Subcutaneous abdominal adipose tissue (tissue), 5 donors: ENCODE measurements around the gene RORB.

ENCODE experiments used
- H3K27ac ChIP-seq: one replicate; pipeline ENCODE4 v1.7.0; 2013; ENCODE audit warnings: low read depth, mild to moderate bottlenecking, inconsistent platforms, low read length, moderate library complexity
- H3K27me3 ChIP-seq, 5 donors: one replicate each; pipeline ENCODE4 v1.7.0; 2013; ENCODE audit warnings: low read length in 5 of 5, inconsistent platforms in 1 of 5; ENCODE audit not compliant: control insufficient read depth in 5 of 5, insufficient read depth in 4 of 5
- H3K36me3 ChIP-seq, 5 donors: one replicate each; pipeline ENCODE4 v1.7.0; 2013; ENCODE audit warnings: low read length in 5 of 5; ENCODE audit not compliant: control insufficient read depth in 5 of 5, insufficient read depth in 5 of 5
- H3K4me1 ChIP-seq, 5 donors: one replicate each; pipeline ENCODE4 v1.7.0; 2013; ENCODE audit warnings: low read length in 5 of 5, mild to moderate bottlenecking in 3 of 5, moderate library complexity in 1 of 5; ENCODE audit not compliant: control insufficient read depth in 5 of 5, insufficient read depth in 5 of 5
- H3K4me3 ChIP-seq, 5 donors: one replicate each; pipeline ENCODE4 v1.7.0; 2013; ENCODE audit warnings: low read length in 5 of 5, low read depth in 1 of 5
- H3K9ac ChIP-seq, 5 donors: one replicate each; pipeline ENCODE4 v1.7.0; 2013; ENCODE audit warnings: low read length in 5 of 5, mild to moderate bottlenecking in 4 of 5, moderate library complexity in 3 of 5
- H3K9me3 ChIP-seq, 5 donors: one replicate each; pipeline ENCODE4 v1.7.0; 2013; ENCODE audit warnings: low read length in 5 of 5; ENCODE audit not compliant: control insufficient read depth in 5 of 5
- donor health status: healthy.
- donor health status: healthy.
- donor health status: healthy.
- donor health status: healthy.
- donor health status: healthy.

RORB gene

DNA sequence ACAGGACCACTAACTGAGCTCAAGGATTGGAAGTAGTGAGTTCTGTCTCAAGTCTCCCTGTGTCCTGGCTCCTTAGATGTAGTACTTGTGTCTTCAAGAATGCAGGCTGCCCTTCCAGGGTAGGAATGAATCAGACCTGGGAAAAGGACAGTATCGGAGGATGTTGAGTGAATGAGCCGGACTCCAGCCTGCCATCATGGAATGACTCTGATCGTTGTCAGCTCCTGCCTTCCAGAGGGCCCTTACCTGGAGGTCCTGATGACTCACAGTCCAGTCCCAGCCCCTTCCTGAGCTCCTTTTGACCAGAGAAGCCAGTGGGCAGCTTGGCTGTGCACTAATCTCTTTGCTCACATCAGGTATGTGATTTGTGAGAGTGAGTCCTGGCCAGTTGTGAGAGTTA, 229.4 kb downstream of the RORB start:
- H3K36me3 ChIP-seq = no peaks in the 10 kb centered on the region
- H3K4me1 ChIP-seq = peaks cover 0 to 5% (median 0%) of the 10 kb centered on the region in 5 donors
- H3K27ac ChIP-seq = no peak overlapping the region
- no peaks in the 10 kb centered on the region for H3K9me3 ChIP-seq
- no peak overlapping the region for H3K9ac ChIP-seq
- no peak overlapping the region for H3K4me3 ChIP-seq
- peaks cover 0 to 8% (median 3%) of the 10 kb centered on the region in 5 donors for H3K27me3 ChIP-seq

DNA sequence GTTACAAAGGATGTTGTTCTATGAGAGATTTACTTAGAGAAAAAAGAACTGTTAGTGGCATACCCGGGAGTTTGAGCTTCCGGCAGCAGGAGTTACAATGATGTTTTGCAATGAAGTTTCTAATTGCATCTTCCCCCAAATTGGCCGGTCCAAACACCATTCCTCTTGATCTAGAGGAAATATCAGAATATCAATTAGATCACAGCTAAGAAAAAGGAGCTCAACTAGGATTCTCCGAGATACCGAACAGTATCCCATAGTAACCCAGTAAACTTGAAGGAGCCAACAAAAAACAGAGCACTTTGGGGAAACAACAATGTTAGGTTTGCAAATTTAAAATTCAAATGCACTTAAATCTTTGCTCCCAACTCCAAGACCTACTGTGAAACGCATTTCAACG, 231.0 kb downstream of the RORB start:
- peaks cover 0 to 8% (median 3%) of the 10 kb centered on the region in 5 donors for H3K27me3 ChIP-seq
- no peak overlapping the region for H3K4me3 ChIP-seq
- H3K4me1 ChIP-seq = peaks cover 0 to 5% (median 0%) of the 10 kb centered on the region in 5 donors
- no peaks in the 10 kb centered on the region for H3K36me3 ChIP-seq
- no peaks in the 10 kb centered on the region for H3K9me3 ChIP-seq
- no peak overlapping the region for H3K9ac ChIP-seq
- no peak overlapping the region for H3K27ac ChIP-seq

DNA sequence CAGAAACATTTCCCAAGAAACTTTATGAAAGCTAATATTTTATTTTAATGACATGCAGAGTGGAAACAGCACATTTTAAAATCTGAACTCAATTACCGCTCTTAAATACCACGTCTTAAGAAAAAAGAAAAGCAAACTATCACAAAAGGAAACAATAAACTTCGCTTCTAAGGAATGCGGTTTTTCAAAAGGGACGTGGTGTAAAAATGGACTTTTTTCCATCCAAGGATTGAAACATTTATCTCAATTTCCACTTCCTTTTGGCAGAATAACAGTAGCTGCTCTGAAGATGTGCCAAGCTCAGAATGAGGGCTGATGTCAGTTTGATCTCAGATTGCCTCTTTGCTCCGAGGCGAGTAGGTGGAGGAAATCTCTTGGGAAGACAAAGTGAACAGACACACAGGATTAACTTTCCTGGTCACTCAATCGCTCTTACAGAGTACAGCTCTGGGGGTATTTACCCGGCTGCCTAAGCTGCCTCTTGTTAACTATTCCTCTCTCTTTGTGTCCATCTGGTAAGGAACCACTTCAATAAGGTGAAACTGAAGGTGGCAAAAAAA, 232.1 kb downstream of the RORB start:
- Histone ChIP-seq H3K27me3 (peaks cover 0 to 8% (median 3%) of the 10 kb centered on the region in 5 donors), H3K4me1 (peaks cover 0 to 5% (median 0%) of the 10 kb centered on the region in 5 donors), H3K27ac (no peak overlapping the region), H3K36me3 (no peaks in the 10 kb centered on the region), H3K4me3 (no peak overlapping the region), H3K9ac (no peak overlapping the region), H3K9me3 (no peaks in the 10 kb centered on the region)

DNA sequence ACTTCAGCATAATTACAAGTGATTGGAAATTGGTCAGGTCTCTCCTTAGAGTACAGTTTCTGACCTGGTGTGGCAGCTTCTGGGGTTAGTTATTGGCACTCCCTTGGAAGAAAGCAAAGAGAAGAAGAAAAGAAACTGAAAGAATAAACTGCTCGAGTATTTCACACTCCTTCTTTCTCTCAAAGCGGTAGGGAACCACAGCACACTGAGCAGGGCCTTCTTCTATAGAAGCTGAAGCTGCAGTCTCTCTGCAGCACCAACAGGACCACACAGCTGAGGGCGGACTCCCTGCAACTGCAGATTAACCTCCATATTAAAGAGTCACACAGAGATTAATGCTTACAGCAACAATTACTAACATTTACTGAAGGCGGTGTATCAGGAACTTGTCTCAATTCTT, 238.6 kb downstream of the RORB start:
- Histone ChIP-seq H3K36me3 (no peaks in the 10 kb centered on the region), H3K27me3 (peaks cover 0 to 2% (median 0%) of the 10 kb centered on the region in 5 donors), H3K27ac (no peak overlapping the region), H3K4me1 (no peaks in the 10 kb centered on the region), H3K4me3 (no peak overlapping the region), H3K9me3 (no peaks in the 10 kb centered on the region), H3K9ac (no peak overlapping the region)

DNA sequence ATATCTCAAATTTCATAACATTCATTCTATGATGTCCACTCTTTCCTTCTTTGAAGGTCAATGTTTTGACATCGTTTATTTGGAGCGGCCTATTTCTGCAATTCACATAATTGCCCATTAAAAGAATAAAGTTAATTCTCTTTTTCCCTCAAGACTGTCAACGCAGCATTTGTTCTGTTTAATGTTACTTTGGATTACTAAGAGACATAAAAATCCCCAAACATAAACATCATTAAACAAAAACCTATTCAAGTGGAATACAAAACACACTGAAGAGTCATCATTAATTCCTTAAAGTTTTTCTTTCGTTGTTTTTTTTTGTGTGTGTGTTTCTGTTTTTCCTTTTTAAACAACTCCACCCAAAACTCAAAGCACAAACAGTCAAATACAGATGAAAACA, 239.5 kb downstream of the RORB start:
- H3K36me3 ChIP-seq = no peaks in the 10 kb centered on the region
- H3K9me3 ChIP-seq = no peaks in the 10 kb centered on the region
- H3K4me1 ChIP-seq = no peaks in the 10 kb centered on the region
- peaks cover 0 to 2% (median 0%) of the 10 kb centered on the region in 5 donors for H3K27me3 ChIP-seq
- H3K4me3 ChIP-seq = no peak overlapping the region
- no peak overlapping the region for H3K9ac ChIP-seq
- H3K27ac ChIP-seq = no peak overlapping the region

DNA sequence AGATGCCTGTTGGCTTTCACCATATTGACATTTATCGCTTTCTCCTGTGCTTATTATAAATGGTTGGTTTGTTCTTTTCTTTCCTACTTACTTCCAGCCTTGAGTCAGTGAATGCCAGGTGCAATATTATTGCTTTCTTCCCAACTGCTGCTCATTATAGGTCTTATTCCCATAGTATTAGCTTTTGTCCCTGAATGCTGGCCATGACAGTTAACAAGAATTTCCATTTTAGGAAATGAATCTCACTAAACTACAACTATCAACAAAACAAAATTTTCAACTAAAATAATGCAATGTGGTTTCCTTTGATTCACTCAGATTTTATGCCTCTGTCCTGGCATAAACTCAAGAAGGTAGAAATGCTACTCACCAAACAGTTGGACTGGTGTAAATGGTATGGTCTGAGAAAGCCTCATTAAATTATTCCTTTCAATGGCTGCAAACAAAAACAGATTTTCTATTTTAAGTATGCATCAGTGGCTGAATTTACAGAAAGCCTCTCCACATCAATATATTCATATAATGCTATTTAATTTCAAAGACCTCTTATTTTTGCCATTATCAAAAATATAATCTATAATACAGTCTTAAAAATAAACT, 245.2 kb downstream of the RORB start:
- Histone ChIP-seq H3K27me3 (peaks cover 0 to 2% (median 0%) of the 10 kb centered on the region in 5 donors), H3K27ac (no peak overlapping the region), H3K36me3 (no peaks in the 10 kb centered on the region), H3K9me3 (no peaks in the 10 kb centered on the region), H3K4me1 (no peaks in the 10 kb centered on the region), H3K4me3 (no peak overlapping the region), H3K9ac (no peak overlapping the region)
